HG03175 (cell line): ENCODE data around the gene ZKSCAN2.

Experiments
- ATAC-seq: cut with Tn5 transposase; IDR thresholded peaks from one replicate; pipeline ENCODE4 v1.9.1; 2021; ENCODE audit warnings: mild to moderate bottlenecking, moderate library complexity; ENCODE audit not compliant: unreplicated experiment

Gene ZKSCAN2

DNA sequence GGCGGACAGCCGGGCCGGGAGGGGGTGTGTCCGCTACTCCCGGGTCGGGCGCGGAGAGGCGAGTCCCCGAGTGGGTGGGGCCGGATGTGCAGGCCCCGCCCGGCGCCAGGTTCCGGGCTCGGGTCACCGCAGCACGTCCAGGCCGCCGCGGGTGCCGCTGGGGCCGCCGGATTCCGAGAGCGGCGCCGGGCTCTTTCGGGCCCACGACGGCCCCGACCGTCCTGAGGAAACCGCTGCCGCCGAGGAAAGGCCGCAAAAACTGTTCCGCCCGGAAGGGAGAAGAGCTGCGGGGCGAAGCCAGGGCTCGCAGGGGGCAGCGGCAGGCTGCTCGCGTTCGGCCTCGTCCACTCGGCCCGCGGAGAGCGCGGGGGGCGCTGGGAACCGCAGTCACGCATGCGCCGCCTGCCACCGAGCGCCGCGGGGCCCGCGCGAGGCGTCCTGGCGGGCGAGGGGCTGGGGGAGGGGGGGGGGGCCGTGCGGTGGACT is at the start of gene ZKSCAN2:
Gene ZKSCAN2, minus strand, starts transcription at position 376 of the 486 bp plus-strand sequence. CDS start 718 bp downstream, outside the sequence.
- ATAC-seq = peak; percentile 82

DNA sequence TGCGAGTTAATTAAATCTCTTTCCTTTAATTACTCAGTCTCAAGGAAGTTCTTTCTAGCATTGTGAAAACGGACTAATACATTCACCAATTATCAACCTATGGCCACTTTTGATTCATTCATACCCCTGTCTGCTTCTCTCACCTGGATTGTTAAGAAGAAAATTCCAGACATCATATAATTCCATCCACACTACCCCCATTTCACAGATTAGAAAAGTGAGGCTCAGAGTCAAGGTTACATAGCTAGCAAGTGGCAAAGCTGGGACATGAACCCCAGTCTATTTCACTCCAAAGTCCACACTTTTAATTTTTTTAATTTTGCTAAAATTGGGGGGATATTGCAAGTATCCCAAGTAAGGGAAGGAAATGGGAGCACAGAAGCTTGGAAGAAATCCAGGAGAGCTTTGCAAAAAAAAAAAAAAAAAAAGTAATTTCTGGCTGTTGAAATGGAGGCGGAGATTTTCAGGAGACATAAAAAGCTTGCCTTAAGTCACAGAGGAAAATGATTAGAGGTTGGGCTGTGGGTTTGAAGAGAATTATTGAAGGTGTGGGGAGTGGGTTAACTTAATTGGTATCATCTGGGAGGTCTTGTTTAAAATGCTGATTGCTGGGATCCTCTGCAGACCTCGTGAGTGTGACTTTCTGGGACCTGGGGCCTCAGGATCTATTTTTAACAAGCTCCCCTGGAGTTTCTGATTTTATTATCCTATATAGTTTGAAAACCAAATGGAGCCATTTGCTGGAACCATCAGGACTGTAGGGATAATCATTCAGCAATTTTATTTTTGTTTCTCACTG is 42.3 kb upstream of the ZKSCAN2 start:
- no peak for ATAC-seq

DNA sequence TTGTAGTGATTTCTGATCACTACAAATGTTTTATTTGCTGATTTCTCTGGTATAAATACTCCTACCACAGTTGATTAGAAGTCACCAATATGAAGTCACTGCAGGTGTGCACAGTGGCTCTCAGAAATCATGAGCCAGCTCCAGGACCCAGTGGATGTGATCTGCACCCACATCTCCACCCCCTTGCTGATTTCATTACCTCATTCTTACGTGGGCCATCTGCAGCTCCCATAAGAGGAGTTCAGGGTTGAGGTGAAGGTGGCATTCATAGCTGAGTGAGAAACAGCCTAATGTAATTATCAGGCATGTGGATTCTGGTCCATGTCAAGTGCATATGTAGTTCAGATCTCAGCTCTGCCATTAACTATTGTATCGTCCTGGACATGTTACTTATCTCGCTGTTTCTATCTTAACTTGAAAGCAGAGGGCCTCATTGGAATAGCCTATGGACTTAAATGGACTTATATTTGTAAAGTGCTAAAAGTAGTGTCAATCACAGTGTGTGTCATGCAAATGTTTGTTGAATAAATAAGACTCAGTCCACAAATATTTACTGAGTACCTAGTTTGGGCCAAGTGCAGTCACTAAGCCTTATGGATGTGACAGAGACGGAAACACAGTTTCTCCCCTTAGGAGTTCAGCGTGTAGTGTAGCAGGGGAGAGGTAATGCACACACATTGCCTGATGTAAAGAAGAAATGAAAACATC is 40.7 kb upstream of the ZKSCAN2 start:
- no peak for ATAC-seq

DNA sequence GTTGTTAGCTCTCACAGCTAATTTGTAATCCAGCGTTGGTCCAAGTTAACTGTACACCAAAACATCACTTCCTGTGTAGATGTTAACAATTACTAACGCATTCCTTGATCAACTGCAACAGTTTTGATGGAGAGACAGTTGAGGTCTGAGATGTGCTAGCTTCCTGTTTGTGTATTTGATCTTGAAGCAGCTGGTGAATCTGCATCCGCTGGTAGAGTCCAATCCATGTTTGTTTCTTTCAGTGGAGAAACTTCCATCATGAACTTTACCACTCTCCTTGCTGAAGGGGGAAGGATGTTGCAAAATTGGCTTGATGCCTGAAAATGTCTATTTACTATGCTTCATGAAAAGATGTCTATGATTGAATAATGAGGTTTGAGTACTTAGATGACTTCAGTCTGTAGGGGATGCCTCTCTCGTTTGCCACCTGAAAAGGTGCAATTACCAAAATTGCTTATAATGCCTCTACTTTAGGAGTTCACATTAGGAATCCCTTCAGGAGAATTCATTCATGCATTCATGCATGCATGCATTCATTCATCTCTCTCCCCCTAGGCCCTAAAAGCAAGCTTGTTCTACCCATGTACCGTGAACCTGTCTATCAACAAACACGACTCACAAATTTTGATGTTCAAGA is 39.6 kb upstream of the ZKSCAN2 start:
- ATAC-seq = no peak

DNA sequence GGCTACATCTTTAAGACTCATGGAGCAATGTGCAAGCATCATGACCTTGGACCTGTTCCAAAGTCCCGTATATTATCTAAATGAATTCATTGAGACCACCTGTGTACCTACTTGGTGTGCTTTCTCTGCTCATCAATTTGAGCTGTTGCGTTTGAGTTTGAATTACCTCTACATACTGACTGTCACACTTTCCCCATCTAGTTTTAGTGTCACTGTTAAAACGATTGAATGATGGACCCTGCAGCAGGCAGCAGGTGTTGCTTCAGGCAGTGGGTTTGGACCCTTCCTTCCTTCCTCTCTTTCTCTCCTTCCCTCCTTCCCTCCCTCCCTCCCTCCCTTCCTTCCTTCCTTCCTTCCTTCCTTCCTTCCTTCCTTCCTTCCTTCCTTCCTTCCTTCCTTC is 33.9 kb upstream of the ZKSCAN2 start:
- no peak for ATAC-seq

DNA sequence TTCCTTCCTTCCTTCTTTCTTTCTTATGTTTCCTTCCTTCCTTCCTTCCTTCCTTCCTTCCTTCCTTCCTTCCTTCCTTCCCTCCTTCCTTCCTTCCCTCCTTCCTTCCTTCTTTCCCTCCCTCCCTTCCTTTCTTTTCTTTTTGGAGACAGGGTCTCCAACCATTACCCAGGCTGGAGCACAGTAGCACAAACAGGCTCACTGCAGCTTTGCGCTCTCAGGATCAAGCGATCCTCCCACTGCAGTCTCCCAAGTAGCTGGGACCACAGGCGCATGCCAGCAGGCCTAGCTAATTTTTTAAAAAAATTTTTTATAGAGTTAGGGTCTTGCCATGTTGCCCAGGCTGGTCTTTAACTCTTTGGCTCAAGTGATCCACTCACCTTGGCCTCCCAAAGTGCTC is 31.8 kb upstream of the ZKSCAN2 start:
- no peak for ATAC-seq

DNA sequence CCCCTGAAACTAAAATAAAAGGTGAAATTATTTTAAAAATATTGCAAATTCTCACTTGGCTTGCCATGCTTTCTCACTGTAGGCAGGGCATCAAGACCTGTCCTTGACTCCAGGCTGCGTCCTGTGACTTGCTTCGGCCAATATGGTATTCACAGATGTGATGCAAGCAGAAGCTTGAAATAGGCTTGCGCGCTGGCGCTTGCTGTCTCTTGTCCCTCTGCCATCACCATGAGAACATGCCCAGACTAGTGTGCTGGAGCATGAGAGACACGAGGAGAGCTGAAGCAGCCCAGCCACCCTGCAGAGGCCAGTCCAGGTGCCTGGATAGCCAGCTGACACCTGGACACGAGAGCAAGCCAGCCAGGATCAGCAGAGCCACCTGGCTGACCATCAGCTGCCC is 21.8 kb upstream of the ZKSCAN2 start:
- no peak for ATAC-seq

DNA sequence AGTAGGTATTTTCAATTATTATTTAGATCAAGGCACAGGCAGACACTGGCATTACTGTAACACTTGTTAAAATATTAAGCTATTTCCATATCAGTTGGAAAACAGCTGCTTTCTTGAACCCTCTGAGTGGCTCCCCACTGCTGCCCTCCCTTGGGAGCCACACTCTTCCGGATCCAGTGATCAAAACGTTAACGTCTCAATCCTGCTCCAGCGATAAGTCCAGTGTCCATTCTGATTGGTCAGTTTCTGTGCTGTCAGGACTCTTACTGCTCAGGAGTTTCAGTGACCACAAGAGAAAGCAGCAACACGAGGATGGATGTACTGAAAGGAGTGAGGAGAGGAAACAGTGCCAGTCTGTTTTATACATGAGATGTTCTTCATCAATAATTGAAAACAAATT is 13.8 kb upstream of the ZKSCAN2 start:
- ATAC-seq = no peak

DNA sequence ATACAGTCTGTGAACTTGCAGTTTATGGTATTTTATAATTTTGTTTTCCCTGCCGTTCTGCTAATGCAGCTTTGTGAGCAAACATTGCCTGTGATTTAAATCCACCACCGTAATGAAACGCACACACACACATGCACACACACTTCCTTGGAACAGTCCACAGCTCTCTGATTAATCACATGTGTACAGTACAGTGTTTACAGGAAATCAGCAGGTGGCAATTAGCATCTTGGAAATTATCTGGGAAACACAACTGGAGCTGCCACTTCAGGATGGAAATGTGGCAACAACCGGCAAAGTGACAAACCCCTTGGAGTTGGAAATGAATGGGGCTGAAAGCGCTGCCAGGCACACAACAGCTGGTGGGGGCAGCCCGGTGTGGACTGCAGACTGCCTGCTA is 12.9 kb upstream of the ZKSCAN2 start:
- ATAC-seq = no peak

DNA sequence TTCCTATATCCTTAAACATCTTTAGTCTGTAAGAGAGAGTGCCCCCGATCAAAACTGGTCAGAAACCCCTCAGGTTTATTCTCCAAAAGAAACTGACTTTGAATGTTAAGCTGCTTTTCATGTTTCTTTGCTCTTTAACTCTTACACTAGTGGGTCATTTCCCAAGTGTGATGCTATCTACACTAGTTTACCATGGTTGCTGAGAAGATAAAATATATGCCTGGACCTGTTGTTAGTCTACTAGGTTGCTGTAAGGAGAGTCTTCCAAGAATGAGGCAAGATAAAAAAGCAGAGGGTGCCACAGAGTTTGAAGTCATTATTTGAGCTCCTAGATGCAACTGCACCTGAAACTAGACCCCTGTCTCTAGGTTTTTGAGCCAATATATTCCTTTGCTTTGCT is 12.2 kb upstream of the ZKSCAN2 start:
- no peak for ATAC-seq

DNA sequence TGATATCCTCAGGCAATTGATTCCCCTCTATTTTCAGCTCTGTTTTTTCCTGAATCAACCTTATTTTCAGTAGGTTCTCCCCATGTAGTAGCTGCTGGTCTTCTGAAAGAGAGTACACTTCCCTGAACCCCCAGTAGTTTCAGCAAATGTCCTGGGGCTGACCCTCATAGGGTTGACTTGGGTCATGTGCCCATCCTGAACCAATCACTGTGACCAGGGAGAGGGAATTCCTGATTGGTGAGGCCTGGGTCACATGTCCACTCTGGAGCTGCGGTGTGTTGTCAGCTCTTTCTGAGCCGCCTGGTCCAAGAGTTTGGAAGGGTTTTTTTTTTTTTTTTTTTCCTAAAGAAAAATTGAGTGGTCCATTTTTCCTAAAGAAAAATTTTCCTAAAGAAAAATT is 8.3 kb upstream of the ZKSCAN2 start:
- ATAC-seq = no peak

DNA sequence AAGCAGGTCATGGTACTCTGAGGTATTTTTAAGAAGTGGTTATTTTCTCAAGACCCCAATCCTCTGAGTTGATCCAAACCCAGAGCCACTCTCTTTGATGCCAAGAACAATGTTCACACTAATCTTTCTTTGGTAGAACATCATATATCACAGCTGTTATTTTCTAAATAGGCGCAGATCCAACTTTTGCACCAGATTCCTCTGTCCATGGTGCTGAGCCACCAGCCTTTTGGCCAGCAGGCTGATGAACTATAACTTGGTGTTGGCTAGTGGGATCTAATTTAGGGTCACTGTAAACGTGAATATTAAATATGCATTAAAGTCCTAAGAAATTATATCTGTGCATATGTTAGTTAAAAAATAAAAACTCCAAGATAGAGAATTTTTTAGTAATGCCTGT is 7.0 kb upstream of the ZKSCAN2 start:
- ATAC-seq = no peak

DNA sequence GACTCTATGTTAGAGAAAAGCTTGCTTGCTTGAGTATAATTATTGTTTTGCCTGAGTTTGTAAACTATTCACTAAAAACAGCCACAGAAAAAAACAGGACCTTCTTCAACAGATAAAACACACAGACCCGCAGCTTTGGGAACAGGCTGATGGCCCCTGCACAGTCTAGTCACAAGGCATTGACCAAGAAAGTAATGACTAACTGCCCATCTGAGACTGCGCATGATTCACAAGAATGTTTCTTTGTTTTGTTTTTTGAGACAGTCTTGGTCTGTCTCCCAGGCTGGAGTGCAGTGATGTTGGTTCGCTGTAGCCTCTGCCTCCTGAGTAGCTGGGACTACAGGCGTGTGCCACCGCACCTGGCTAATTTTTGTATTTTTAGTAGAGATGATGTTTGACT is 2.8 kb upstream of the ZKSCAN2 start:
- no peak for ATAC-seq

DNA sequence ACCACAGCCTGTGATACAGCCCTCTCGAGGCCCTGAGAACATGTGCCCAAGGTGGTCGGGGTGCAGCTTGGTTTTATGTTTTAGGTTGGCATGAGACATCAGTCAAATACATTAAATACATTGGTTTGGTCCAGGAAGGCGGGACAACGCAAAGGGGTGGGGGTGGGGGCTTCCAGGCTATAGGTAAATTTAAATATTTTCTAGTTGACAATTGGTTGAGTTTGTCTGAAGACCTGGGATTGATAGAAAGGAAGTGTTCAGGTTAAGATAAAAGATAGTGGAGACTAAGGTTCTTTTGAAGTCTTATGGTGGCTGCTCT is 1.2 kb upstream of the ZKSCAN2 start:
- ATAC-seq = no peak

DNA sequence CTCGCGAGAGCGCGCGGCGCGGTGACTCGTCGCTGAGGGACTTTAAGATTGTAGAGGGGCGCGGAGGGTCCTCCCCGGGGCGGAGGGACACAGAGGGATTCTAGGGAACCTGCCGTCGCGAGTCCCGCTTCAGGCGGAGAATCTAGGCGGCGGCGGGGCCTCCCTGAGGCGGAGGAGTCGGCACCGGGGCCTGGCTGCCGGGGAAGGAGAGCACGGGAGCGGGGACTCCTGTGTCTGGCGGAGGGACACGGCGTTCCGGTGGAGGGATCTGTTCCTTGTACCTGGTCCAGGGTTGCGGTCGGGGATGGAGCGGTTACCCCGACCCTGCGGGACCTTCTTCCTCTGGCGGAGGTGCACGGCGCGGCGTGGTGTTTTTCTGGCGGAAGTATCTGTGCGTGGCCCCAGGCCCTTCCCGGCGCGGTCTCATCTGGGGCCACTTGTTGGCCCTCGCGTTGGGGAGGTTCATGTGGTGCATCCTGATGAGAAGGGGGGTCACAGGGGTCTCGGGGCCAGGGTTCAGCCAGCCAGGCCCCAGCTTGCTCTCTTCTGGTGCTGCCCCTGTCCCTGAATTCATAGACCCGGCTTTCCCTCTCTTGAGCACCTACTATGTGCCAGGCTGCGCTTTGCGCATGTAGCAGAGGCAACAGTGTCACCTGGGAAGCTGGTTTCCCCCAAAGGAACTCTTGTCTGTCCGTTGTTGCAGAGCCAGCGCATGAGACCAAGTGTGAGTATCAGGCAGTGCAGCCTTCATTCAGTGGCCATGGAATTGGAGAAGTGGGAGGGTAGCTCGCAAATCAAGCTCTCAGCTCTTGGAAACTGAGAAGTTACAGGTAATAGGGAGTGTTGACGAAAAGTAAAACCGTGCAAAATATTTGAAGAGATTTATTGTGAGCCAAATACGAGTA is 563 bp upstream of the ZKSCAN2 start:
- ATAC-seq = peak; percentile 48

DNA sequence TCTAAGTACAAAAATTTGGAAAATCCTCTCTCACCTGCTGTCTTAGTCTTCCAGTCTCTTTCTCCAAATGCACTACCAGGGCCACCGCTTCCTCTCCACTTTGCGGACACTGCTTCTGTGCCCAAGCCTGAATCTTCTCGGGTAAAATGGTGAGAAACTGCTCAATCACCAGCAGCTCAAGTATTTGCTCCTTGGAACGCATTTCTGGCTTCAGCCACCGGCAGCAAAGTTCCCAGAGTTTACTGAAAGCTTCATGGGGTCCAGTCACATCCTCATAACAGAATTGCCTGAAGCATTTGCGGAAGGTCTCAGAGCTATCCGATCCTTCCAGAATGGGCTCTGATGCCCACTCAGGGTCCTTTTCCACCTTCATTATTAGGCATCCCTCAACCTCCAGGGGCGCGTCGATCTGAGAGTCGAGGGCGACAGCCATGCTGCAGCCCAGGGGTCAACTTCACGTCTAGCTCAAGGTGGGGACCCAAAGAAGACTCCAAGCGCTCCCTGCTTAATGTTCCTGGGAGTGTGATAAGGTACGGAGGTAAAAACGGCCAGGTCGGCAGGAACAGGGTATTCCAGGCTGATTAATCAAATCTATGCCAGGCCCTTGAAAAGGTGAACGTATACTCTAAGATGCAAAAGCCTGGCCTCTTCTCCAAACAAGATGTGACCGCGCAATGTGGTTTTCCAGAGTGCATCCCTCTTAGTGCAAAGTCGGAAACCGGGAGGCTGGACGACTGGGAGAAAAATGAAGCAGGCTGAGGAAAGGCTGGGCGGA is 763 bp downstream of the ZKSCAN2 start:
- peak; percentile 7 for ATAC-seq

DNA sequence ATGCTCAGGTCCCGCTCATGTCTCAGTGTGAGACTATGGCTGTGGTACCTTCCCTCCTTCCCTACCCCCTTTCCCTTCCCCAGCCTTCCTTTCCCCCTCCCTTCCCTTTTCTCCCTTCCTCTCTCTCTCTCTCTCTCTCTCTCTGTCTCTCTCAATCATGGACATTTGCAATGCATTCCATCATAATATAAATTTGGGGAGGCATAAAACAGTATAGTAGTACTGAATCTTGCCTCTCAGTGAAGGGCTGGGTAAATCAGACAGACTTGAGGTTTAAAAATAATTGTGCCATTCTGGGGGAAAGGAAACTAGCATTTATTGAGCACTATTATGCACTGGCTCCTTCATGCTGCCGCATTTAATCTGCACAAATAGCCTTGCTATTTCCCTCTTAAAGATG is 4.3 kb downstream of the ZKSCAN2 start:
- no peak for ATAC-seq

DNA sequence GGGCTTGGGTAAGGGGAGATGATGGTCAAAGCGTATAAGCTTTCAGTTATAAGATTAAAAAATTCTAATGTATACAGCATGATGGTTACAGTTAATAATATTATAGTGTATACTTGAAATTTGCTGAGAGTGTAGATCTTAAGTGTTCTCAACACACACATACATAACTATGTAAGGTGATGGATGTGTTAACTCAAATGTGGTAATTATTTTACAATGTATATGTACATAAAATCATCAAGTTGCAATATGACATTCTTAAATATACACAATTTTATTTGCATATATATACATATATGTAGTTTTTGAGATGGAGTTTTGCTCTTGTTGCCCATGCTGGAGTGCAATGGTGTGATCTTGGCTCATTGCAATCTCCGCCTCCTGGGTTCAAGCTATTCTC is 7.2 kb downstream of the ZKSCAN2 start:
- no peak for ATAC-seq

DNA sequence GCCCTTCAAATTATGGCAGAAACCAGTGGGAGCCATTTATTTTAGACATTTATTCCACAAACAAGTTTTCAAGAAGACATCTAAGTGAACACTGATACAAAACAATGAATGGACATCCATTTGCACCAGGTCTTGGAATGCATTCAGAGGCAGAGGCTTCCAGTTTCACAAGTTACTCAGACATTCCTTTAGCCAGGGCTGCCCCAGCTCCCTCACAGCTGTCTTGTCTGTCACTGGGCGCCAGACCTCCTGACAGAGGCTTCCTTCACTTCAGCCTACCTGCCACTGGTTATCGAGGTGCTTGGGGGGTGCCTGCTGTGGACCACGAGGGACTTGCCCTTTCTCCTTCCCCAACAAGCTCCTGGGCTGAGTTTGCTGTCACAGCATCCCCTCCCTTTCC is 21.7 kb downstream of the ZKSCAN2 start:
- ATAC-seq = no peak

DNA sequence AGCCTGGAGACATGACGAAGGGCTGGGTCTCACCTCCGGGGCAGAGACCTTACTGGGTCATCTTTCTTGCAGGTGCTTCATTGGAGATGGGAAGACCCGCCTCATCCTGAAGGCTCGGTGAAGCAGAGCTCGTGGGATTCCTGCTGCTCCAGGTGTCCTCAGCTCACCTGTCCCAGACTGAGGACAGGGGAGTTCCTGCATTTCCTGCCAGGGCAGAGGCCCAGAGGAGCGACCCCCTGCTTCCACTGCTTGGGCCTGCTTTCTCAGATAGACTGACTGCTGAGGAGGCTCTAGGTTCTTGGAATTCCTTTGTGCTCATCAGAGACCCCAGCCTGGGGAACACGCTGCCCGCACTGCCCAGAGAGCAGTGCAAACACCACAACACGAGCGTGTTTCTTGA is 29.3 kb downstream of the ZKSCAN2 start:
- ATAC-seq = no peak
